ENCODE measurements around the gene ZNF235. TPM values are rescaled to one million over a fixed set of nuclear protein-coding genes. Genes with fewer than 3 reads are reported as not detected.
"Not testable (repeated sequence)": the region's sequence is repeated elsewhere in the genome, so short reads cannot be mapped to it uniquely, and the experiment has no call there.

The ZNF235 gene
- total RNA-seq, 2 donors from 2014 or later = 4.7 to 6.2 TPM

- Mint-ChIP-seq H3K36me3 (ENCODE audit: insufficient read depth in 2 of 2) (peaks cover 43 to 73% of the 10 kb centered on the region in 2 donors), H3K9me3 (peaks cover 45 to 56% of the 10 kb centered on the region in 2 donors)
- not testable (repeated sequence) for H3K4me1 Mint-ChIP-seq (ENCODE audit: low read depth); ATAC-seq (replicated peaks in 1 of 2); H3K4me3 Mint-ChIP-seq; H3K27me3 Mint-ChIP-seq (ENCODE audit: low read depth); DNase-seq; H3K27ac Mint-ChIP-seq
These were observed 52.5 kb downstream of the ZNF235 start for GRCh38 chr19:44252332-44252731.

GRCh38 chr19:44236384-44236783 lies 68.4 kb downstream of the ZNF235 start:
- Mint-ChIP-seq H3K27ac (no peak overlapping the region), H3K9me3 (peaks cover 28 to 35% of the 10 kb centered on the region in 2 donors), H3K4me3 (no peak overlapping the region), H3K36me3 (ENCODE audit: insufficient read depth in 2 of 2) (peaks cover 47 to 66% of the 10 kb centered on the region in 2 donors), H3K4me1 (ENCODE audit: low read depth) (no peaks in the 10 kb centered on the region), H3K27me3 (ENCODE audit: low read depth) (no peaks in the 10 kb centered on the region)
- ATAC-seq (replicated peaks in 1 of 2) (no peak), DNase-seq (no peak)

Other genes with a start within 250 kb of the ZNF235 start
- 1 to 10 TPM; 3.3 TPM for gene ZNF284, start 232.9 kb downstream of the ZNF235 start, total RNA-seq
- 10 to 100 TPM; 23.6 to 26.3 TPM for gene ZNF224, start 210.7 kb downstream of the ZNF235 start, total RNA-seq
- gene ZNF225, start 191.6 kb downstream of the ZNF235 start, total RNA-seq = 1 to 10 TPM; 1.9 to 3.0 TPM
- gene ZNF234, start 163.5 kb downstream of the ZNF235 start, total RNA-seq = 1 to 10 TPM; 6.2 to 8.5 TPM
- 10 to 100 TPM; 15.3 to 16.3 TPM for gene ZNF226, start 139.9 kb downstream of the ZNF235 start, total RNA-seq
- 10 to 100 TPM; 31.5 to 36.6 TPM for gene ZNF227, start 92.5 kb downstream of the ZNF235 start, total RNA-seq
- gene ZNF233, start 45.1 kb downstream of the ZNF235 start, total RNA-seq = under 1 TPM; 0.28 to 0.38 TPM
- under 1 TPM in 1 of 2 donors, not detected in 1; 0.07 TPM for gene ZNF112, start 51.7 kb upstream of the ZNF235 start, total RNA-seq
- 1 to 10 TPM; 1.9 to 2.2 TPM for gene ZNF285, start 96.6 kb upstream of the ZNF235 start, total RNA-seq
- 1 to 10 TPM; 1.4 to 2.7 TPM for gene ZNF229, start 143.4 kb upstream of the ZNF235 start, total RNA-seq
- gene ZNF180, start 195.5 kb upstream of the ZNF235 start, total RNA-seq = 10 to 100 TPM in 1 of 2 donors, 1 to 10 TPM in 1; 8.2 to 10.5 TPM
- gene CEACAM20, start 224.7 kb upstream of the ZNF235 start, total RNA-seq = not detected

Measured in activated T-cell treated with anti-CD3 and anti-CD28 coated beads, Interleukin-2, amount 50 U/mL, for 72 hours (primary cell).